CD14-positive monocyte (primary cell): ENCODE results near the gene CARD11. TPM values are rescaled to one million over a fixed set of nuclear protein-coding genes. Genes with fewer than 3 reads are reported as not detected.

Experiments
- DNase-seq, 3 donors: peaks; one replicate each; pipeline ENCODE4 v3.0.0-alpha.2; 2011 to 2022
- H2AFZ ChIP-seq: 2 replicates; pipeline ENCODE4 v1.6.0; 2012; ENCODE audit warnings: mild to moderate bottlenecking, low read depth, low read length, inconsistent platforms; ENCODE audit not compliant: insufficient read depth, poor library complexity, severe bottlenecking
- H3K27ac ChIP-seq, 2 donors: 1 replicate in 1 of 2; 2 replicates in 1 of 2; pipeline ENCODE4 v1.5.1; 2012 to 2013; ENCODE audit warnings: low read length in 2 of 2, control low read depth in 1 of 2, inconsistent platforms in 1 of 2, low read depth in 1 of 2, mild to moderate bottlenecking in 1 of 2
- H3K27me3 ChIP-seq, 2 donors: one replicate each; pipeline versions ENCODE4 v1.6.0 to v1.6.1; 2011 to 2013; ENCODE audit warnings: low read length in 2 of 2; ENCODE audit not compliant: control insufficient read depth in 2 of 2, insufficient read depth in 2 of 2
- H3K36me3 ChIP-seq, 2 donors: replicated peaks in 1 of 2; 1 replicate in 1 of 2; 2 replicates in 1 of 2; pipeline versions ENCODE4 v1.5.1 to v1.6.1; 2012 to 2013; ENCODE audit warnings: low read length in 2 of 2, control low read depth in 1 of 2, inconsistent platforms in 1 of 2, mild to moderate bottlenecking in 1 of 2; ENCODE audit not compliant: insufficient read depth in 2 of 2, control insufficient read depth in 1 of 2
- H3K4me1 ChIP-seq, 2 donors: 1 replicate in 1 of 2; 2 replicates in 1 of 2; pipeline versions ENCODE4 v1.5.1 to v1.6.1; 2012 to 2013; ENCODE audit warnings: low read length in 2 of 2, control low read depth in 1 of 2, inconsistent platforms in 1 of 2, mild to moderate bottlenecking in 1 of 2, moderate library complexity in 1 of 2; ENCODE audit not compliant: insufficient read depth in 2 of 2, control insufficient read depth in 1 of 2
- H3K4me2 ChIP-seq: replicated peaks from 2 replicates; pipeline ENCODE3; 2012; ENCODE audit warnings: low read length, moderate library complexity, mild to moderate bottlenecking; ENCODE audit not compliant: poor library complexity, severe bottlenecking; ENCODE audit errors: extremely low read depth
- H3K4me3 ChIP-seq, 3 experiments: fragments of 200-600 bp in 1 of 3; sonication (generic) in 1 of 3; replicated peaks in 1 of 3; 1 replicate in 2 of 3; 2 replicates in 1 of 3; pipeline ENCODE4 v1.5.1; 2011 to 2013; ENCODE audit warnings: low read length in 3 of 3, mild to moderate bottlenecking in 3 of 3, control low read depth in 2 of 3, low read depth in 2 of 3, inconsistent platforms in 1 of 3, moderate library complexity in 1 of 3
- H3K79me2 ChIP-seq: 2 replicates; pipeline ENCODE4 v1.6.0; 2012; ENCODE audit warnings: mild to moderate bottlenecking, control low read depth, inconsistent platforms, low read length, moderate library complexity; ENCODE audit not compliant: insufficient read depth
- H3K9ac ChIP-seq: 2 replicates; pipeline ENCODE4 v1.6.0; 2017; ENCODE audit warnings: low read length, mild to moderate bottlenecking; ENCODE audit not compliant: insufficient read depth, poor library complexity, severe bottlenecking
- H3K9me3 ChIP-seq, 2 donors: replicated peaks in 1 of 2; 1 replicate in 1 of 2; 2 replicates in 1 of 2; pipeline versions ENCODE4 v1.5.1 to v1.6.1; 2012 to 2013; ENCODE audit warnings: low read length in 2 of 2, control low read depth in 1 of 2; ENCODE audit not compliant: control insufficient read depth in 1 of 2, insufficient read depth in 1 of 2
- H4K20me1 ChIP-seq: 2 replicates; pipeline ENCODE4 v1.6.0; 2012; ENCODE audit warnings: mild to moderate bottlenecking, low read length, control low read depth, moderate library complexity; ENCODE audit not compliant: insufficient read depth
- H3K27ac Mint-ChIP-seq, 7 donors: one replicate each; pipeline ENCODE4 v1.8.0; 2020; ENCODE audit warnings: mild to moderate bottlenecking in 7 of 7, mixed read lengths in 7 of 7, moderate library complexity in 6 of 7, inconsistent platforms in 2 of 7
- H3K27me3 Mint-ChIP-seq, 3 donors: one replicate each; pipeline ENCODE4 v1.8.0; 2021 to 2022; ENCODE audit warnings: low read depth in 3 of 3, mild to moderate bottlenecking in 3 of 3, mixed read lengths in 3 of 3, moderate library complexity in 3 of 3, inconsistent platforms in 1 of 3
- H3K36me3 Mint-ChIP-seq, 2 donors: one replicate each; pipeline ENCODE4 v1.8.0; 2020; ENCODE audit warnings: mixed read lengths in 2 of 2, inconsistent platforms in 1 of 2, mild to moderate bottlenecking in 1 of 2
- H3K4me1 Mint-ChIP-seq: one replicate; pipeline ENCODE4 v1.8.0; 2020; ENCODE audit warnings: mild to moderate bottlenecking, mixed read lengths
- H3K4me3 Mint-ChIP-seq, 2 donors: one replicate each; pipeline ENCODE4 v1.8.0; 2020; ENCODE audit warnings: mild to moderate bottlenecking in 2 of 2, mixed read lengths in 2 of 2, moderate library complexity in 1 of 2
- H3K9me3 Mint-ChIP-seq, 7 donors: one replicate each; pipeline ENCODE4 v1.8.0; 2020 to 2022; ENCODE audit warnings: mixed read lengths in 7 of 7, mild to moderate bottlenecking in 6 of 7, moderate library complexity in 6 of 7, inconsistent platforms in 2 of 7
- WGBS: methylation state at CpG from one replicate; pipeline ENCODE4 v1.1.5; 2013; ENCODE audit warnings: missing lambda C conversion rate; ENCODE audit not compliant: insufficient coverage; 5-methylcytosine and 5-hydroxymethylcytosine counted together
- intact Hi-C, 2 donors: fragments of 100-400 bp; cut with micrococcal nuclease; formaldehyde crosslinking; loops; one replicate each; pipeline versions ENCODE4 v1.15.0 to v1.15.1; 2023
- polyA plus RNA-seq, 3 donors: library from polyadenylated mRNA; depleted of rRNA in 1 of 3; unstranded in 2 of 3; stranded (reverse) in 1 of 3; fragments of 300-500 nt in 2 of 3; fragments of >200 nt in 1 of 3; fragmentation: Illumina TruSeq in 2 of 3; gene quantifications; 1 replicate in 2 of 3; 2 replicates in 1 of 3; pipeline ENCODE4 v1.2.3, GENCODE V29; 2012 to 2021
- TF ChIP-seq, protein P1 (sequence below): fragments of 200-600 bp; IDR thresholded peaks from one replicate; pipeline ENCODE4 v1.8.0; 2022; ENCODE audit warnings: antibody characterized with exemption, mild to moderate bottlenecking

The CARD11 gene
- polyA plus RNA-seq, 3 donors = 0.04 to 0.17 TPM; not detected in 1

DNA sequence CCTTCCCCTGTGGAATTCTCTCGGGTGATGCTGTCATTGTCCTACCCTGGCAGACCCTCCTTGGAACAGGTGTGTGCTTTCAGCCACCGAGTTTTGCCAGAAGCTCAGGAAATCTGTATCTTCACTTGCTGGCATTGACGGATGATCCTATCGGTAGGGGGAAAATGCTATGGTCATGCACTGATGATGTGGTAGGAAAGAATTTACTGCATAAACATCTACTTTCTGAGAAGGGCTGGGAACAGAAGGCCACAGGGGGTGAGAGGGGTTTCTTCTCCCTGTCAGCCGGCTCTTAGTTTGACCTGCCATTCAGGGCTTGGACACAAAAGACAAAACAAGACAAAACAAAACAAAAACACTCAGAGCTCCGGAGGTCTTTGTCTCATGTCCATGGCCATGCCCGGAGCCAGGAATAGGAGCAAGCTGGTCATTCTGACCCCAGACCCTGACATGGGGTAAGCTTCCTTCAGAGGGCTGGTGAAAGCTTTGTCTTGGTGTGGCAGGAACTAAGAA, 43.6 kb upstream of the CARD11 start:
- WGBS = no CpG with 5 or more reads among the region's 7 CpGs
- Histone ChIP-seq H3K27me3 (no peaks in the 10 kb centered on the region), H3K27ac (no peak overlapping the region), H3K9ac (no peak overlapping the region), H3K36me3 (no peaks in the 10 kb centered on the region), H3K79me2 (no peaks in the 10 kb centered on the region), H2AFZ (no peak overlapping the region), H3K4me1 (peaks cover 4 to 6% of the 10 kb centered on the region in 2 donors), H3K4me3 (no peak overlapping the region), H3K9me3 (no peaks in the 10 kb centered on the region), H3K4me2 (no peak overlapping the region), H4K20me1 (no peaks in the 10 kb centered on the region)
- Mint-ChIP-seq H3K9me3 (peaks cover 0 to 3% (median 0%) of the 10 kb centered on the region in 7 donors), H3K27me3 (peaks cover 2 to 10% (median 7%) of the 10 kb centered on the region in 3 donors), H3K4me3 (no peak overlapping the region), H3K4me1 (peaks cover 8% of the 10 kb centered on the region), H3K27ac (no peak overlapping the region), H3K36me3 (no peaks in the 10 kb centered on the region)
- DNase-seq = no peak
- intact Hi-C loops = no loop called here
- TF ChIP-seq, protein P1, sequence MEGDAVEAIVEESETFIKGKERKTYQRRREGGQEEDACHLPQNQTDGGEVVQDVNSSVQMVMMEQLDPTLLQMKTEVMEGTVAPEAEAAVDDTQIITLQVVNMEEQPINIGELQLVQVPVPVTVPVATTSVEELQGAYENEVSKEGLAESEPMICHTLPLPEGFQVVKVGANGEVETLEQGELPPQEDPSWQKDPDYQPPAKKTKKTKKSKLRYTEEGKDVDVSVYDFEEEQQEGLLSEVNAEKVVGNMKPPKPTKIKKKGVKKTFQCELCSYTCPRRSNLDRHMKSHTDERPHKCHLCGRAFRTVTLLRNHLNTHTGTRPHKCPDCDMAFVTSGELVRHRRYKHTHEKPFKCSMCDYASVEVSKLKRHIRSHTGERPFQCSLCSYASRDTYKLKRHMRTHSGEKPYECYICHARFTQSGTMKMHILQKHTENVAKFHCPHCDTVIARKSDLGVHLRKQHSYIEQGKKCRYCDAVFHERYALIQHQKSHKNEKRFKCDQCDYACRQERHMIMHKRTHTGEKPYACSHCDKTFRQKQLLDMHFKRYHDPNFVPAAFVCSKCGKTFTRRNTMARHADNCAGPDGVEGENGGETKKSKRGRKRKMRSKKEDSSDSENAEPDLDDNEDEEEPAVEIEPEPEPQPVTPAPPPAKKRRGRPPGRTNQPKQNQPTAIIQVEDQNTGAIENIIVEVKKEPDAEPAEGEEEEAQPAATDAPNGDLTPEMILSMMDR = no peak

DNA sequence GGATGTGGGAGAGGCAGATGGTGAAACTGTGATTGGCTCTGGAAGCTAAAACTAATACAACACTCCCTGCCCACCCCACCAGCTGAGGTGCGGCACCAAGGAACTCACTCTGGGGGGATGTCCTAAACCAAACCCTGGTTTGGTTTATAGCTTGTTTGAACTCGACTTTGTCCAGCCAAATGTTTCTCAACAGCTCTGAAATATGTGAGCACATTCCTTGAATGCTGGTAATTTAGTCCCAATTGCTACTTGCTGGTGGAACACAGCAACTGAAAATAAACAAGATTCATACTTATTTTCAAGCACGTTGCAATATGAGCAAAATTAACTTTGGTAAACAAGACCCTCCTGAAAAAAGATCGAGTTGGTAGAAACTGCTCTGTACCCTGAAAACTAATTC, 39.7 kb upstream of the CARD11 start:
- H3K36me3 ChIP-seq = no peaks in the 10 kb centered on the region
- H3K4me3 ChIP-seq = no peak overlapping the region
- no peak overlapping the region for H3K4me3 Mint-ChIP-seq
- H3K36me3 Mint-ChIP-seq = no peaks in the 10 kb centered on the region
- H3K27ac Mint-ChIP-seq = no peak overlapping the region
- intact Hi-C loops = no loop called here
- no peak overlapping the region for H3K9ac ChIP-seq
- H3K27me3 ChIP-seq = no peaks in the 10 kb centered on the region
- H3K4me2 ChIP-seq = no peak overlapping the region
- 72% methylated on average over 3 of the region's 4 CpGs for WGBS
- TF ChIP-seq, protein P1 = no peak
- peaks cover 0 to 3% (median 1%) of the 10 kb centered on the region in 7 donors for H3K9me3 Mint-ChIP-seq
- no peaks in the 10 kb centered on the region for H3K79me2 ChIP-seq
- H3K9me3 ChIP-seq = no peaks in the 10 kb centered on the region
- H2AFZ ChIP-seq = no peak overlapping the region
- peaks cover 2 to 5% (median 2%) of the 10 kb centered on the region in 3 donors for H3K27me3 Mint-ChIP-seq
- no peaks in the 10 kb centered on the region for H3K4me1 Mint-ChIP-seq
- no peaks in the 10 kb centered on the region for H4K20me1 ChIP-seq
- H3K27ac ChIP-seq = no peak overlapping the region
- no peaks in the 10 kb centered on the region for H3K4me1 ChIP-seq
- no peak for DNase-seq
